Measurements from ENCODE around the gene PANX2.

PANX2 gene

GRCh38 chr22:50169774-50170341, 673 bp upstream of the PANX2 start:
- no peak for TF ChIP-seq CTCF (IDR thresholded peaks at IDR 0.05; ENCODE audit: extremely low read depth, missing control alignments)
- peak; percentile 81 for DNase-seq (ENCODE audit: low spot score)

- no peak for TF ChIP-seq CTCF (IDR thresholded peaks at IDR 0.05; ENCODE audit: extremely low read depth, missing control alignments)
- DNase-seq (ENCODE audit: low spot score), result no peak
Measured at GRCh38 chr22:50171319-50171964, 911 bp downstream of the PANX2 start.

GRCh38 chr22:50171965-50172421, 1.5 kb downstream of the PANX2 start:
- no peak for DNase-seq (ENCODE audit: low spot score)
- no peak for TF ChIP-seq CTCF (IDR thresholded peaks at IDR 0.05; ENCODE audit: extremely low read depth, missing control alignments)

- peak; percentile 81 for DNase-seq (ENCODE audit: low spot score)
- no peak for TF ChIP-seq CTCF (IDR thresholded peaks at IDR 0.05; ENCODE audit: extremely low read depth, missing control alignments)
Measured at GRCh38 chr22:50173311-50173982, 2.9 kb downstream of the PANX2 start.

GRCh38 chr22:50173983-50174355, 3.4 kb downstream of the PANX2 start:
- no peak for DNase-seq (ENCODE audit: low spot score)
- TF ChIP-seq CTCF (IDR thresholded peaks at IDR 0.05; ENCODE audit: extremely low read depth, missing control alignments), result no peak

- TF ChIP-seq CTCF (IDR thresholded peaks at IDR 0.05; ENCODE audit: extremely low read depth, missing control alignments), result no peak
Measured at GRCh38 chr22:50174382-50175190, 4.1 kb downstream of the PANX2 start.

GRCh38 chr22:50175191-50175461, 4.6 kb downstream of the PANX2 start:
- no peak for DNase-seq (ENCODE audit: low spot score)
- TF ChIP-seq CTCF (IDR thresholded peaks at IDR 0.05; ENCODE audit: extremely low read depth, missing control alignments), result no peak

More at GRCh38 chr22:50174382-50175190, 4.1 kb downstream of the PANX2 start:
- DNase-seq (ENCODE audit: low spot score), result no peak
